SH-SY5Y (cell line): ENCODE results near the gene CHST11.

Experiments used
- GATA2 ChIP-seq: IDR thresholded peaks from 2 replicates; pipeline ENCODE4 v1.6.1; 2011; ENCODE audit warnings: mild to moderate bottlenecking, low read depth, low read length
- GATA3 ChIP-seq: IDR thresholded peaks from 2 replicates; pipeline ENCODE4 v1.6.1; 2011; ENCODE audit warnings: low read depth, mild to moderate bottlenecking, low read length, moderate library complexity

The CHST11 gene

DNA sequence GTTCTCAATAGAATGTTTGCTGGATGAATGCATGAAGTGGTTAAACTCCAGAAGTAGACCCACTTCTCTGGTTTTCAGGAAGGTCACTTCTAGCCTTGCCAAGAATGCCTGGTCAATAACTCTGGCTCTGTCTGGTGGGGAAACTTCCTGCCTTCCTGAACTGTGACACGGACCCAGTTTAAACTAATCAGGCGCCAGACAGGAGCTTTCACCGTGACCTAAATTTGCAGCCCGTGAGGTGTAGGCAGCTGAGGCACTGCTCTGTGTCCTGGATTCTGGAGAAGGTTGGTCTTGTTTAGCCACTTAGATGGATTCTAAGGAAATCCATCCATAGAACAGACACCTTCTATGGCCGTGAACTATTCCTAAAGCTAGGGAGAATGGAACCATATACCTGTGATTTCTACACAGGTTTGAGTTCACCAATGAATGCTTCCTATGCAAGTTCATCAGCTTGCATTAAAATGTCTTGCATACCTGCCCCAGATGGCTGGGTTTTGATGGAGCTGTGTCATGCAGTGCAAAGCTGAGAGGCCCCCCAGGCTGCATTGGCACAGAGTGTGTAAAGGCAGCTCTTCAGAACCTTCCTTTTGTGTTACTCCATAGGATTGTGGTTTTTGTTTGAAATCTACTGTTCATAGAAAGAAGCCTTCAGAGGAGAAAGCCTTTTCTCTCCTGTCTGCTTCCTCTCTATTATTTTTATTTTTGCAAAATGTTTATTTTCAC, 4.4 kb downstream of the CHST11 start:
- no peak for TF ChIP-seq GATA2
- TF ChIP-seq GATA3, result no peak

DNA sequence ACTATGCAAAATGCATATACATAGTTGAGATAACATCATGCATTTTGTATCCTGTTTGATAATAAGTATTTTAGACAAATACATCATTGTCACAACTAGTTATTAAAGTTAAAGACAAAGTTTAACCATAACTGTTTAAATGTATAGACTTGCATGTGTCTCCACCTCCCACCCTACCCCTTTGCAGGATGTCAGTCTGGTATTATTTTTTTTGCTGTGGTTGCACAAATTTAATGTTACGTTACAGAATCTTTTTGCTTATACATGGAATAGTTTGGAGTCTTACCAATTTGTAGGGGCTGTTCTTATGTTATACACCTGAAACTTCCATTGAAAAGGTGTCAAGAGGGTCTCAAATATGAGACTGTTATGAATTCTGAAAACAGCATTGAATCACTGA, 5.6 kb downstream of the CHST11 start:
- no peak for TF ChIP-seq GATA3
- TF ChIP-seq GATA2, result no peak

- TF ChIP-seq GATA2 (no peak), GATA3 (no peak)
Observed at GRCh38 chr12:104462931-104463339, 6.2 kb downstream of the CHST11 start.

GRCh38 chr12:104463368-104463767, 6.6 kb downstream of the CHST11 start:
- TF ChIP-seq GATA2, result no peak
- no peak for TF ChIP-seq GATA3

- no peak for TF ChIP-seq GATA3
- no peak for TF ChIP-seq GATA2
Observed at GRCh38 chr12:104464899-104465298, 8.2 kb downstream of the CHST11 start.

- TF ChIP-seq GATA2 (no peak), GATA3 (no peak)
Observed at GRCh38 chr12:104466709-104467345, 10.1 kb downstream of the CHST11 start.

DNA sequence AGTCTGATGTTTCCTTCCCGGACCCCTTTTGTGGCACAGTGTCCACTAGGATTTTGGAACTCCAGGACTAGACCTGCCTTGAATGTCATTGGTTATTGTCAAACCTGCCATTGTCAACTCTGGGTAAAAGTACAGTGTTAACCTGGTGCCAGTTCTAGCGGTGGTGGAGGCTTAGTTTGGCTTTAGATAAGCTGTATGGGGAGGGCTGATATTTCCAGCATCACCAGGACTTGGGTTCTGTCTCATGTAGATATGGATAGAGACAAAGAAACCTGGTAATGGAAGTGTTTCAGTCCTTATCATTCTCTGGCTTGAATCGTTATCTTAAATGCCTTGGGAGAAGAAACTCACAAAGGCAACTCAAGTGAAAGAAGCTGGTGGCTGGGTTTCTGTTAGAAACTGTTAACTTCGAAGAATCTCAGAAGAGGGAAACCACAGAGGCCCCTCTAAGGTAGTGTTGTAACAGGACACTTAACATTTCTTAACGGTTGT, 10.6 kb downstream of the CHST11 start:
- TF ChIP-seq GATA3 (no peak), GATA2 (no peak)

GRCh38 chr12:104468371-104468770, 11.6 kb downstream of the CHST11 start:
- TF ChIP-seq GATA2 (no peak), GATA3 (no peak)

DNA sequence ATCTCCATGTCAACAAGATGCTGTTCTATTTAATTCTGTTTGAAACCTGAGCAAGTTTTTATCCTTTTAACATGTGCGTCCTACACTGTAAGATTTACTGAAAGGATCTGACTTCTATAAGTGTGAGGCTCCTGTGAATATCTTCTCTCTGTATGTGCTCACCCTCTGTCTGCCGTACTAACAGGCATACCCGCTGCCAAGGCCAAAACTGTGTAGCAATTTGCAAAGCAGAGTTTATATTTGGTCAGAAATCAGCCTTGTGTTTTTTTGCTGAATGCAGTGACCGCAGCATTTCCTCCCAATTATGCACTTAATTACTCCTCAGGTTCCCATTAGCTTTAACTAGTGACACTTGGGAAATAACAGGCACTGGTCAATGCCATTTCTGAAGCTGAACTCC, 12.3 kb downstream of the CHST11 start:
- TF ChIP-seq GATA3 (no peak), GATA2 (no peak)

- TF ChIP-seq GATA3, result no peak
- TF ChIP-seq GATA2, result no peak
Observed at GRCh38 chr12:104469523-104469922, 12.8 kb downstream of the CHST11 start.

- TF ChIP-seq GATA2 (no peak), GATA3 (no peak)
Observed at GRCh38 chr12:104470521-104470920, 13.8 kb downstream of the CHST11 start.

- TF ChIP-seq GATA2, result no peak
- no peak for TF ChIP-seq GATA3
Observed at GRCh38 chr12:104471336-104471735, 14.6 kb downstream of the CHST11 start.

- TF ChIP-seq GATA2 (no peak), GATA3 (no peak)
Observed at GRCh38 chr12:104472748-104473147, 16.0 kb downstream of the CHST11 start.

- TF ChIP-seq GATA2, result no peak
- TF ChIP-seq GATA3, result no peak
Observed at GRCh38 chr12:104473374-104473983, 16.7 kb downstream of the CHST11 start.

- TF ChIP-seq GATA3 (no peak), GATA2 (no peak)
Observed at GRCh38 chr12:104475271-104475670, 18.5 kb downstream of the CHST11 start.
